PC-9 (cell line): ENCODE data around the gene NOP53.

ENCODE experiments used
- EZH2 ChIP-seq: fragments of 200-600 bp; sonication (generic); IDR thresholded peaks from 2 replicates; pipeline ENCODE4 v1.8.0; 2017; ENCODE audit warnings: antibody characterized with exemption, low read depth
- TF ChIP-seq, protein P1 (sequence below): fragments of 200-600 bp; sonication (generic); conservative IDR thresholded peaks from 2 replicates; pipeline ENCODE4 v1.6.1; 2017; ENCODE audit warnings: mixed run types, antibody characterized with exemption, mild to moderate bottlenecking, moderate library complexity

DNA sequence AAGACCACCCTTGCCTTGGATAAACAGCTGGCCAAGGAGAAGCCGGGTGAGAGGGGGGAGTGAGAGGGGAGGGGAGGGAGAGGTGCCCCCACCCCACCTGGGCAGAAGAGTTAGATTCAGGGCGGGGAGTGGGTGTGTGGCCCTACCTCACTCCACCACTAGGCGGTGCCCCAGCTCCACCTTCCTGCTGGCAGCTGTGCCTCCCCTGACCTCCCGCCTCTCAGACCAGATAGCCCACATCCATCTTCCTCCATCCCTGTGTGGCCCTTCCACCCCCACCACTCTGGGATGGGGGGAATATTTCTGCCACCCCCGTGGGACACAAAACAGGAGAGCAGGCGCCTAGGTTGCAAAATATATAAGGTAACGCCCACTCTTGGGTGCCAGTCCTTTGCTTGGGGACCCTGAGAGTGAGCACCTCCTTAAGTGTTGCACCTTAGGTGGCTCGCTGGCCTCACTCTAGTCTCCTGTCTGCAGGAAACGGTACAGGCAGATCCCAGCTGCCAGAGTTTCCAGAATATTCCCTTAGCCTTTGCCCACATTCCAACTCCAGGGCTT lies 45.9 kb upstream of the NOP53 start:
- TF ChIP-seq, protein P1, sequence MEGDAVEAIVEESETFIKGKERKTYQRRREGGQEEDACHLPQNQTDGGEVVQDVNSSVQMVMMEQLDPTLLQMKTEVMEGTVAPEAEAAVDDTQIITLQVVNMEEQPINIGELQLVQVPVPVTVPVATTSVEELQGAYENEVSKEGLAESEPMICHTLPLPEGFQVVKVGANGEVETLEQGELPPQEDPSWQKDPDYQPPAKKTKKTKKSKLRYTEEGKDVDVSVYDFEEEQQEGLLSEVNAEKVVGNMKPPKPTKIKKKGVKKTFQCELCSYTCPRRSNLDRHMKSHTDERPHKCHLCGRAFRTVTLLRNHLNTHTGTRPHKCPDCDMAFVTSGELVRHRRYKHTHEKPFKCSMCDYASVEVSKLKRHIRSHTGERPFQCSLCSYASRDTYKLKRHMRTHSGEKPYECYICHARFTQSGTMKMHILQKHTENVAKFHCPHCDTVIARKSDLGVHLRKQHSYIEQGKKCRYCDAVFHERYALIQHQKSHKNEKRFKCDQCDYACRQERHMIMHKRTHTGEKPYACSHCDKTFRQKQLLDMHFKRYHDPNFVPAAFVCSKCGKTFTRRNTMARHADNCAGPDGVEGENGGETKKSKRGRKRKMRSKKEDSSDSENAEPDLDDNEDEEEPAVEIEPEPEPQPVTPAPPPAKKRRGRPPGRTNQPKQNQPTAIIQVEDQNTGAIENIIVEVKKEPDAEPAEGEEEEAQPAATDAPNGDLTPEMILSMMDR = peak; percentile 96
- no peak for TF ChIP-seq EZH2
